ENCODE data around the gene VPS52.

DNA sequence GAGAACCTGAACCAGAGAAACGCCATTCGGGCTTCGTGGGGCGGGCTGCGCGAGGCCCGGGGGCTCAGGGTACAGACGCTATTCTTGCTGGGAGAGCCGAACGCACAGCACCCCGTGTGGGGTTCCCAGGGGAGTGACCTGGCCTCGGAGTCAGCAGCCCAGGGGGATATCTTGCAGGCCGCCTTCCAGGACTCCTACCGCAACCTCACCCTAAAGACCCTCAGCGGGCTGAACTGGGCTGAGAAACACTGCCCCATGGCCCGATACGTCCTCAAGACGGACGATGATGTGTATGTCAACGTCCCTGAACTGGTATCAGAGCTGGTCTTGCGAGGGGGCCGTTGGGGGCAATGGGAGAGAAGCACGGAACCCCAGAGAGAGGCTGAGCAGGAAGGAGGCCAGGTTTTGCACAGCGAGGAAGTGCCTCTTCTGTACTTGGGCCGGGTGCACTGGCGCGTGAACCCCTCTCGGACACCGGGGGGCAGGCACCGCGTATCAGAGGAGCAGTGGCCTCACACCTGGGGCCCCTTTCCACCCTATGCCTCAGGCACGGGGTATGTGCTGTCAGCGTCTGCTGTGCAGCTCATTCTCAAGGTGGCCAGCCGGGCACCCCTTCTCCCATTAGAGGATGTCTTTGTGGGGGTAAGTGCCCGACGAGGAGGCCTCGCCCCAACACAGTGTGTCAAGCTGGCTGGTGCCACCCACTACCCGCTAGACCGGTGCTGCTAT is 6.2 kb upstream of the VPS52 start:
- TF ChIP-seq ZFP3 (CRISPR knock-in tag; IDR thresholded peaks at IDR 0.05), result no peak
- TF ChIP-seq PATZ1 (CRISPR knock-in tag; IDR thresholded peaks at IDR 0.05; ENCODE audit: borderline replicate concordance), result no peak
- no peak for TF ChIP-seq OSR1 (CRISPR knock-in tag; IDR thresholded peaks at IDR 0.05)
- no peak for TF ChIP-seq TOX (CRISPR knock-in tag; IDR thresholded peaks at IDR 0.05; ENCODE audit: borderline replicate concordance)
- no peak for TF ChIP-seq ARNTL (CRISPR knock-in tag; IDR thresholded peaks at IDR 0.05; ENCODE audit: borderline replicate concordance, low read depth)
- no peak for TF ChIP-seq SNAI2 (CRISPR knock-in tag; IDR thresholded peaks at IDR 0.05)
- no peak for TF ChIP-seq TCF4 (CRISPR knock-in tag; IDR thresholded peaks at IDR 0.05; ENCODE audit: borderline replicate concordance)
- no peak for TF ChIP-seq ZNF70 (CRISPR knock-in tag; IDR thresholded peaks at IDR 0.05)
- no peak for TF ChIP-seq RARB (CRISPR knock-in tag; IDR thresholded peaks at IDR 0.05)
